IPS-20b (cell line): ENCODE results near the gene POMGNT2.

ENCODE experiments used
- H3K27ac ChIP-seq: one replicate; pipeline ENCODE4 v1.5.1; 2013; ENCODE audit warnings: low read length
- H3K27me3 ChIP-seq: 2 replicates; pipeline ENCODE4 v1.6.1; 2013; ENCODE audit warnings: mild to moderate bottlenecking, low read length, inconsistent platforms; ENCODE audit not compliant: insufficient read depth
- H3K36me3 ChIP-seq: 2 replicates; pipeline ENCODE4 v1.6.1; 2013; ENCODE audit warnings: low read depth, mild to moderate bottlenecking, inconsistent platforms, low read length, moderate library complexity; ENCODE audit not compliant: insufficient read depth
- H3K4me1 ChIP-seq: 2 replicates; pipeline ENCODE4 v1.6.1; 2013; ENCODE audit warnings: mild to moderate bottlenecking, control low read depth, inconsistent platforms, low read length, moderate library complexity; ENCODE audit not compliant: insufficient read depth
- H3K4me3 ChIP-seq: 2 replicates; pipeline ENCODE4 v1.5.1; 2013; ENCODE audit warnings: mild to moderate bottlenecking, low read length, inconsistent platforms
- H3K9ac ChIP-seq: 2 replicates; pipeline ENCODE4 v1.6.1; 2013; ENCODE audit warnings: low read depth, mild to moderate bottlenecking, inconsistent platforms, low read length, moderate library complexity
- H3K9me3 ChIP-seq: 2 replicates; pipeline ENCODE4 v1.6.1; 2013; ENCODE audit warnings: mild to moderate bottlenecking, low read depth, low read length, inconsistent platforms; ENCODE audit not compliant: insufficient read depth

The POMGNT2 gene

DNA sequence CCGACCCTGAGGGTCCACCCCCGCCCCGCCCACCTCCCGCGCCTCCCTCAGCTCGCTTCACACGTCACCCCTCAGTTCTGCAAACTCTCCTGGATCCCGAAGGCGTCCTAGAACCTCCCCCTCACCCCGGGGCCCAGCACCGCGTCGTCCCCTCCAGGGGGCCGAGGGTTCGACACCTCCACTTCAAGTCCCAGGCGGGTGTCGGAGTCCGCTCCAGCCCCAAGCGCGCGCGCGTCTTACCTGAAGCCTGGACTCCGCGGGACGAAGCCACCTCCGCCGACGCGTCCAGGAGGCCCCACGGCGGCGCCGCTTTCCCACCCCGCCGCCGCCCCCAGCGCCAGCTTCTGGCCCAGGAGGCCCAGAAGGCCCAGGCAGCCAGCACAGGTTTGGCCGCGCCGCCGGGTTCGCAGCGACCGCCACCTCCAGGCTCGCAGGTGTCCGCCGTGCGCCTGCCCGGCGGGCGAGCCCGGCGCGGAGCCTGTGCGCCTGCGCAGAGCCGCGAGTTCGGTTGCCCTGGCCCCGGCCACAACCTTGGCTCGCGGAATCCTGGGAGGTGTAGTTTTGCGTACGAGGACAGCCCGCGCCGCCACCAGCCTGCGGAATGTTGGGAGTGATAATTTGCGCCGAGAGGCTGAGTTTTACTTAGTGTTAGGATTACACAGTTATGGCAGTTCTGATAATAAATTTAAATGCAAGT is at the start of gene POMGNT2:
POMGNT2 (minus strand) TSS at position 484 of the 697 bp plus-strand sequence. CDS start 24,648 bp downstream, outside the sequence.
- no peak within 1 kb of the TSS for H3K27ac ChIP-seq
- H3K4me3 ChIP-seq = peak within 1 kb of the TSS; percentile 60
- no peaks in the 10 kb centered on the region for H3K36me3 ChIP-seq
- H3K9ac ChIP-seq = peak within 1 kb of the TSS; percentile 66; the same call in 1 of the 2 replicates
- H3K9me3 ChIP-seq = no peaks in the 10 kb centered on the region
- peaks cover 24% of the 10 kb centered on the region for H3K27me3 ChIP-seq
- H3K4me1 ChIP-seq = no peaks in the 10 kb centered on the region

DNA sequence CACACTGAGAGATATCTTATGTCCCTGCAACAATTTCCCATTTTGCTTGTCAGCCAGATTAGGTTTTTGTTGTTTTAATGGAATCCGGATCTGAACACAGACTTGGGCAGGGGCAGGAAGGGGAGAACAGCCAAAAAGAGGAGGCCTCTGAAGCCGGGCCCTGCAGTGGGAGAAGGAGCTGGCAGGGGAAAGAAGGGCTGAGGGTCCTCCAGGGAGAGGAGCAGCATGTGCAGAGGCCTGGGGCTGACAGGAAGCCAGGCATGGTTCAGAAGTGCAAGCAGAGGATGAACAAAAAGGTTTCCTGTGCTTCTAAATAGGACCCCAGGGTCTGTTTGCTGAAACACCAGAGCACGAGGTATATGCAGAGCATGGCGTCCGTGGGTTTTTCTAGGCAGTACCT is 49.1 kb upstream of the POMGNT2 start:
- H3K36me3 ChIP-seq = no peaks in the 10 kb centered on the region
- no peaks in the 10 kb centered on the region for H3K4me1 ChIP-seq
- no peaks in the 10 kb centered on the region for H3K9me3 ChIP-seq
- H3K27me3 ChIP-seq = peaks cover 5% of the 10 kb centered on the region; the same call in 1 of the 2 replicates
- H3K27ac ChIP-seq = no peak overlapping the region
- H3K4me3 ChIP-seq = no peak overlapping the region
- H3K9ac ChIP-seq = no peak overlapping the region

DNA sequence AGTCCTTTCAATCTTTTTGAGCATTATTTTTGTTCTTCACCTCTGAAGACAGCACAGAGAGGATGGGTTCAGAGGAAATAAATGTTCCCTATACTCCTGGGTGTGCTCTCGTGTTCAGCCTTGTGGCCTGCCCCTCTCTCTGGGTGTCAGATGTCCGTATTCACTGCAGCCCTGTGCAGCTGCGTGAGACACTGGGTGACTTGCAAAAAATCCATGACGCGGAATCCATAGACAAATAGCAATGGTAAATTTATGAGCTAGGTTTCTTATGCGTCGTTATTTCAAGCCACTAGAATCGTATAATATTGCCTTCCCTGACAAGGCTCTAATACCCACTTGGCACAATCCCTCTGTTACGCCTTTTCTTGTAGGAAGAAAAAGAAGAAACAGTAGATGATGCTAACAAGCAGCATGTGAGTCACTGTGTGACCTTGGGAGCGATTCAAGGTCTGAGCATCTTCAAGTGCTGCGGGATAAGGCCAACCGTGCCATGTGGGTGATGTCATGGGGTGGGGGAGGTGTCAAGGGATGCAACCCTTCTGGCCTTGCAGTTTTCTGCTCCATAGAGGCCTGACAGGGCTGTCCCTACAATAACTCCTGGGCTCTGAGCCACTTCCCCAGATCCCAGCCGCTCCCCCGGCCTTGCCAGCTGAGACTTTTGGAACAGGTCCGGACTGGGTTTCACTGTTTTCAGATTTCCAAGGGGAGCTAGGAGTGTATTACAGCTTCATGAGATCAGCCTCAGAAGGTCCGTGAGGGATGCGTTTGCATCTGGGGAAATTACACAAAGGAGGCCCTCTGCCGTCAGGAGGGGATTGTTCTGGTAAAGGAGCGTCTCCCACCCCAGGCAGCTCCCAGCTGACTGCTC is 47.6 kb upstream of the POMGNT2 start:
- H3K4me3 ChIP-seq = no peak overlapping the region
- peaks cover 5% of the 10 kb centered on the region; the same call in 1 of the 2 replicates for H3K27me3 ChIP-seq
- H3K9me3 ChIP-seq = no peaks in the 10 kb centered on the region
- no peak overlapping the region for H3K27ac ChIP-seq
- no peak overlapping the region for H3K9ac ChIP-seq
- no peaks in the 10 kb centered on the region for H3K36me3 ChIP-seq
- H3K4me1 ChIP-seq = no peaks in the 10 kb centered on the region

DNA sequence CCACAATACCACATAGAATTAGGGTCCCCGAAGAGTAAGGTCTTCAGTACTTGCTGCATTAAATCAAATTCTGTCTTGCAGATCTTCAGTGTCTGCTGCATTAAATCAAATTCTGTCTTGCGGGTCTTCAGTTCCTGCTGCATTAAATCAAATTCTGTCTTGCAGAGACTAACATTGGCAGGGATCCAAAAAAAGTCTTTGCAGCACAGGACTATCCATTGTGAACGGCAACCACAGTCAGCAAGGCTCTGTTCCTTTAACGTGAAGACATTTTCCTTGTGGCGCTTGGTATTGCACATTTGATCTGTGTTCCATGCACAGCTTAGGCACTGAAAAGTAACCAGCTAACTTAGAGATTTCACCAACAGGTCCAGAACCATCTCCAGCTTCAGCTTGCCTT is 46.8 kb upstream of the POMGNT2 start:
- Histone ChIP-seq H3K4me1 (no peaks in the 10 kb centered on the region), H3K4me3 (no peak overlapping the region), H3K9me3 (no peaks in the 10 kb centered on the region), H3K27me3 (peaks cover 5% of the 10 kb centered on the region; the same call in 1 of the 2 replicates), H3K36me3 (no peaks in the 10 kb centered on the region), H3K9ac (no peak overlapping the region), H3K27ac (no peak overlapping the region)

DNA sequence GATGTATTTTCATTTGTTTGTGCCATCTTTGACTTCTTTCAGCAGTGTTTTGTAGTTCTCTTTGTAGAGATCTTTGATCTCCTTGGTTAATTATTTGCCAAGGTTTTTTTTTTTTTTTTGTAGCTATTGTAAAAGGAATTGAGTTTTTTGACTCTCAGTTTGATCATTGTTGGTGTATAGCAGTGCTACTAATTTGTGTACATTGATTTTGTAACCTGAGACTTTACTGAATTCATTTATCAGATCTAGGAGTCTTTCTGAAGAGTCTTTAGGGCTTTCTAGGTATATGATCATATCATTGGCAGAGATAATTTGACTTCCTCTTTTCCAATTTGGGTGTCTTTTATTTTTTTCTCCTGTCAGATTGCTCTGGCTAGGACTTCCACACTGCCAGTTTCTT is 42.2 kb upstream of the POMGNT2 start:
- H3K9ac ChIP-seq = no peak overlapping the region
- H3K27me3 ChIP-seq = no peaks in the 10 kb centered on the region
- no peak overlapping the region for H3K4me3 ChIP-seq
- H3K36me3 ChIP-seq = no peaks in the 10 kb centered on the region
- H3K4me1 ChIP-seq = peaks cover 7% of the 10 kb centered on the region; the same call in 1 of the 2 replicates
- H3K27ac ChIP-seq = no peak overlapping the region
- H3K9me3 ChIP-seq = no peaks in the 10 kb centered on the region

DNA sequence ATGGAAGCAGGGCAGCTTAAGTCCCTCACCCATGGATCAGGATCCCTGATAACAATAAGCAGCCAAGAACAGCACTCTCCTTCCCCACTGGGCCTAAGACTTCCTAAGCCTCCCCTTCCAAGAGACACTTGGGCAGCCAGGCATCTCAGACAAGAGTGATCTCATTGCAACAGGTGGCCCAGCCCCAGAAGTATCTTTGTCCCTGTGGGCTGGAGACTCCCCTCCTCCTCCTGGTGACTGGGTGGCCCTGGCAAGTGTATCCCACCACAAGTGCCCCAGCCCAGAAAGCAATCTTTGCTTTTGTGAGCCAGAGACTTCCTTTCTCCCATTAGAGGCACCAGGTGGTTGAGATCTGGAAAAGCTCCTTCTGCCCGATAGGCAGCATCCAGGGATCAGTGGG is 40.7 kb upstream of the POMGNT2 start:
- Histone ChIP-seq H3K9me3 (no peaks in the 10 kb centered on the region), H3K27me3 (no peaks in the 10 kb centered on the region), H3K4me3 (no peak overlapping the region), H3K9ac (no peak overlapping the region), H3K36me3 (no peaks in the 10 kb centered on the region), H3K27ac (no peak overlapping the region), H3K4me1 (peaks cover 7% of the 10 kb centered on the region; the same call in 1 of the 2 replicates)

DNA sequence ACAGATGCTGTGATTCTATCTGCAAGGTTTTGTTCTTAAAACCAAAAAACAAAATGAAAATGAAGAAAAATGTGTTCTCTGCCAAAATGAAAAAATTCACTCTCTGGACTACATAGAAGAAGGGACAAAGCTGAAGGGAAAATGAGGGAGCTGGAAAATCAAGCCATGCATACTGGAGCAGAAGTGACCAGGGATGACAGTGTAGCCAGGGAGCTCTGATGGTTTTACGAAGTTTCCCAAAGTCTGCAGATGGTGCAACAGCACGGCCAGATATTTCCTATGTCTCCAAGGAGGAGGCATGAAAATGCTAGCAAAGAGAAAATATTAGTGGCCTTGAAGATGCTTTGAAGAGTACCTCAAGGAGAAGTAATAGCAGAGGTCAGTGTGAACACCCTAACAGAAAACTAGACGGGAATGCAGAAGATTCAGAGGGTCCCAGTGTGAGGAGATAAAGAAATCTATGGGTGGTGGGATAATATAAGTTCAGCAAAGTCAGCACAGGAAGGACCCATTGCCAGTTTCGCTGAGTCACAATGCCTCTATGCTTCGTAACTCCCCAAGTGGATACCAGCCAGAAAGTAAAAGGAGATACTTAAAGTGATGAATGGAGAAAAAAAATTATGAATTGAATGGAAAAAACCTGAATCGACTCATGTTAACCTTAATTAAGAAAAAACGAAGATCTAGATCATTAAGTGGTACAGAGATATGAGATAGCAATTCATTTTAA is 39.0 kb upstream of the POMGNT2 start:
- Histone ChIP-seq H3K4me1 (peaks cover 7% of the 10 kb centered on the region; the same call in 1 of the 2 replicates), H3K4me3 (no peak overlapping the region), H3K9me3 (no peaks in the 10 kb centered on the region), H3K27me3 (no peaks in the 10 kb centered on the region), H3K9ac (no peak overlapping the region), H3K27ac (no peak overlapping the region), H3K36me3 (no peaks in the 10 kb centered on the region)

DNA sequence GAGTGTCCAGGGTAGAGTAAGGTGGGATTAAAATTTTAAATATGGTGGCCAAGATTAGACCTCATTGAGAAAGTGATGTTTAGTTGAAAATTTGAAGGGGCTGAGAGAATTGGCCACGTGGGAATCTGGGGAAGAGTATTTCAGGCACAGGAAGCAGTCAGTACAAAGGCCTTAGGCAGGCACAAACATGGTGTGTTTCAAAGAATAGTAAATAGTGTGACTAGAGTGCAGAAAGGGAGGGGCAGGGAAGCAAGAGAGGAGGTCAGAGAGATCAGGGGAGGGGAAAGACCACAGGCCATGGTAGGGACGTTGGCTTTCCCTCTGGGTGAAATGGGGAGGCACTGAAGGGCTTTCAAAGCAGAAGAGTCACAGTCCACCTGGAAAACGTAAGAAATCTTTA is 36.6 kb upstream of the POMGNT2 start:
- Histone ChIP-seq H3K9me3 (no peaks in the 10 kb centered on the region), H3K4me3 (no peak overlapping the region), H3K27me3 (no peaks in the 10 kb centered on the region), H3K9ac (no peak overlapping the region), H3K36me3 (no peaks in the 10 kb centered on the region), H3K4me1 (peaks cover 7% of the 10 kb centered on the region; the same call in 1 of the 2 replicates), H3K27ac (no peak overlapping the region)

DNA sequence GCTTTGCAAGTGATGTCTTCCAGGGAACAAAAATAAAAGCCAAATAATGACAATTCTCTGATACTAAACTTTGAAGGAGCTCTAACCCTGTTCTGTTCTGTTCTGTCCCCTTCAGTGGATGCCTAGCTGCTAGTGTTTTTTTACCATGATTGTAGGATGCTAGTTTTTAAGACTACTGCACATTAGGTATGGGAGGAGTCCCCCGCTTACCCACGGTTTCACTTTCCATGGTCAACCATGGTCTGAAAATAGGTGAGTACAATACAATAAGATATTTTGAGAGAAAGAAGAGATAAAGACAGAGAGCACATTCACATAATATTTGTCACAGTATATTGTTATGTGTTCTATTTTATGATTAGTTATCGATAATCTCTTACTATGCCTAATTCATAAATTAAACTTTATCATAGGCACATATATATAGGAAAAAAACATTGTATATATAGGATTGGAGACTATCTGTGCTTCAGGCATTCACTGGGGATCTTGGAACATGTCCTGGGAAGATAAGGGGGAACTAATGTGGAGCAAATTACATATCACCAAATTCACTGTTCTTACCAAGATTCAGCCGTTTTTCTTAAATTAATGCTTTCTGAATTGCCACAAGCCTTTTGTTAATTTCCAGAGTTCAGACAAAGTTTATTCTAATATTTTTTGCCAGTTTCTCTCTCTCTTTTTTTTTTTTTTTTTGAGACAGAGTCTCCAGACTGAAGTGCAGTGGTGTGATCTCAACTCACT is 32.8 kb upstream of the POMGNT2 start:
- Histone ChIP-seq H3K36me3 (no peaks in the 10 kb centered on the region), H3K27ac (no peak overlapping the region), H3K4me1 (no peaks in the 10 kb centered on the region), H3K9ac (no peak overlapping the region), H3K4me3 (no peak overlapping the region), H3K9me3 (no peaks in the 10 kb centered on the region), H3K27me3 (no peaks in the 10 kb centered on the region)

DNA sequence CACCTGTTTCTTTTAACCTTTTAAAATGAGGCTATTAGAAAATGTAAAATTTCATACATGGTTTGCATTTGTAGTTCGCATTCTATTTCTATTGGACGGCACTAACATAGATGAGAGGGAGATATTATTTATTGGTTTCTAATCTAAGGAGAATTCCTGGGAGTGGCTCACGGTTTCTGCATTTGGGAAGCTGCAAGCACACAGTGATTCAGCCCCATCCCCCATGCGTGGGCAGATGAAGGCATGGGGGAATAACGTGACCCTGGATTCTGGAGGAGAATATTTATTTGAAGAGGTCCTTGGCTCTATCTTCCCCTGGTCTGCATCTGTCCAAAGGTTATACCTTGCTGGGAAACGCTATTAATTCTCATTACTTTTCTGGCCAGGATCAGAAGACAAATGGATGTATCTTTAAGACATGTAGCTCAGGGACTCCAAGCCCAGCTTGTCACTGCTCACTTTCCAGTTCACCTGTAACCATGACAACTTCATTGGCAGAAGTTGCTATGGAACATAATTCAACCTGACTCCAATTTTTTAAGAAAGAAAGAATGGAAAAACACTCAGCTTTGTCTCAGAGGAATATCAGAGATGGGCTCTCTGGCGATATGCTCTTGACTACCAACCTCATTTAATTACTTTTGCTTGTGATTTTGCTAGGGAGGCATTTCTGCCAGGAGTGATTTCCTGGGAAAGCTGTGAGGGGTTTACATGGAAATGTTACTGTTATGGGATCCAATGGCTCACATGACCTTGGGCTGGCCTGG is 27.2 kb upstream of the POMGNT2 start:
- H3K27ac ChIP-seq = no peak overlapping the region
- H3K36me3 ChIP-seq = no peaks in the 10 kb centered on the region
- H3K9me3 ChIP-seq = no peaks in the 10 kb centered on the region
- no peaks in the 10 kb centered on the region; the same call in 1 of the 2 replicates for H3K27me3 ChIP-seq
- no peaks in the 10 kb centered on the region for H3K4me1 ChIP-seq
- H3K4me3 ChIP-seq = no peak overlapping the region
- H3K9ac ChIP-seq = no peak overlapping the region
